ENCODE results near the gene OGFOD1. TPM values are rescaled to one million over a fixed set of nuclear protein-coding genes. Genes with fewer than 3 reads are reported as not detected.

The OGFOD1 gene
- total RNA-seq, 4 donors from 2014 or later: 28.8 to 58.3 (median 32.1) TPM

GRCh38 chr16:56460101-56460500, 8.7 kb downstream of the OGFOD1 start:
- H3K36me3 ChIP-seq: peaks cover 0 to 99% (median 4%) of the 10 kb centered on the region in 3 donors
- no peak for DNase-seq
- no peaks in the 10 kb centered on the region for H3K27me3 ChIP-seq
- H3K4me3 ChIP-seq: no peak overlapping the region
- H3K4me1 ChIP-seq: peaks cover 0 to 10% (median 0%) of the 10 kb centered on the region in 3 donors
- H3K9me3 ChIP-seq: no peaks in the 10 kb centered on the region
- intact Hi-C loops (cut with DNase I): no loop called here
- WGBS, 2 donors: 80 to 92% methylated on average over 2 of the region's 2 CpGs
- TF ChIP-seq CTCF (IDR thresholded peaks at IDR 0.05) (no peak), POLR2A (IDR thresholded peaks at IDR 0.05) (no peak)
- H3K27ac ChIP-seq: no peak overlapping the region

DNA sequence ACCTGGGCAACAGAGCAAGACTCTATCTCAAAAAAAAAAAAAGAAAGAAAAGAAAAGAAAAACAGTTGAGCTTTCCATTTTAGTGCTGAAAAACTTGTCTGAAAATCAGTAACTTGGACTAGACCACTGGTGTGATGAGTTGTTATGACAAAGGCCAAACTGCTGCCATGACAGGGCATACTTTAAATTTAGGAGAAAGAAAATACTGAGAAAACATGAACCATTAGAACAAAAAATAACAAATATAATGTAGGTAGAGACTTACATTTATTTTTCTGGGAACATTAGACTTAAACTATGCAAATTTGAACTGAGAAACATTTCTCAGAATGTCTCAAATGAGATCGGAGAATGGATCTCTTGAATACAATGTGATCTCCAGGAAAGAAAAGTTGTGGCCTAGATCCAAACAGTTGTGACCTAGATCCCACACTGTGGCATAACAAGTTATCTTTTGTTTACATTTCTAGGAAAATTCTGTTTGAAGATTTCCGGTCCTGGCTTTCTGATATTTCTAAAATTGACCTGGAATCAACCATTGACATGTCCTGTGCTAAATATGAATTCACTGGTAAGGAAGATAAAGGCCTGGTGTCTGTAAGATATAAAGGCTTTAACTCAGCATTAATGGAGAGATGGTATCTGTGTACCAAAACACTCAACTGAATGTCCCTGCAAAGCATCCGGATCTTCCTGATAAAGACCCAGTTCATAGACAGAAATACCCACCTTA, 10.9 kb downstream of the OGFOD1 start:
- peaks cover 0 to 99% (median 10%) of the 10 kb centered on the region in 3 donors for H3K36me3 ChIP-seq
- intact Hi-C loops (cut with DNase I): no loop called here
- DNase-seq: no peak
- H3K9me3 ChIP-seq: no peaks in the 10 kb centered on the region
- H3K4me3 ChIP-seq: no peak overlapping the region
- no peaks in the 10 kb centered on the region for H3K27me3 ChIP-seq
- TF ChIP-seq POLR2A (IDR thresholded peaks at IDR 0.05) (no peak), CTCF (IDR thresholded peaks at IDR 0.05) (no peak)
- peaks cover 0 to 22% (median 0%) of the 10 kb centered on the region in 3 donors for H3K4me1 ChIP-seq
- H3K27ac ChIP-seq: no peak overlapping the region
- WGBS, 2 donors: 76 to 83% methylated on average over 3 of the region's 3 CpGs

DNA sequence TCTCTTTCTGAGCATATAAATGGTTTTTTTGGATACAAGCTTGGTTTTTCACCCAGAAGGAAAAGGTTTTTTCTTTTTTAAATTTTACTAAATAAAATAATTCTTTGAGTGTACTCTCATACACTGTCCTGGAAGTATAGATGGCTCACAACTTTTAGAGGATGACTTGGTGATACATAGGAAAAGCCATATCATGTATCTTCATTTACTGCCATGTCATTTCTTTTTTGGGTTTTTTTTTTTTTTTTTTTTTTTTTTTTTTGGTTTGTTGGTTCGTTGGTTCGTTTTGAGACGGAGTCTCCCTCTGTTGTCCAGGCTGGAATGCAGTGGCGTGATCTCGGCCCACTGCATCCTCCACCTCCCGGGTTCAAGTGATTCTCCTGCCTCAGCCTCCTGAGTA, 11.8 kb downstream of the OGFOD1 start:
- peaks cover 0 to 25% (median 0%) of the 10 kb centered on the region in 3 donors for H3K4me1 ChIP-seq
- H3K4me3 ChIP-seq: no peak overlapping the region
- H3K36me3 ChIP-seq: peaks cover 0 to 99% (median 18%) of the 10 kb centered on the region in 3 donors
- 90% methylated on average over 6 of the region's 6 CpGs for WGBS, 2 donors
- no peaks in the 10 kb centered on the region for H3K9me3 ChIP-seq
- no peak overlapping the region for H3K27ac ChIP-seq
- H3K27me3 ChIP-seq: no peaks in the 10 kb centered on the region
- intact Hi-C loops (cut with DNase I): no loop called here
- TF ChIP-seq CTCF (IDR thresholded peaks at IDR 0.05): no peak
- no peak for DNase-seq

GRCh38 chr16:56466344-56466743, 15.0 kb downstream of the OGFOD1 start:
- Histone ChIP-seq H3K9me3 (no peaks in the 10 kb centered on the region), H3K4me1 (peaks cover 0 to 40% (median 4%) of the 10 kb centered on the region in 3 donors), H3K4me3 (no peak overlapping the region), H3K27me3 (no peaks in the 10 kb centered on the region), H3K27ac (peak overlapping the region in 1 of 4 donors; percentile 7), H3K36me3 (peaks cover 0 to 99% (median 28%) of the 10 kb centered on the region in 3 donors)
- DNase-seq: no peak
- 96 to 100% methylated on average over 2 of the region's 2 CpGs for WGBS, 2 donors
- intact Hi-C loops (cut with DNase I): no loop called here
- TF ChIP-seq POLR2A (IDR thresholded peaks at IDR 0.05) (no peak), CTCF (IDR thresholded peaks at IDR 0.05) (no peak)

GRCh38 chr16:56468800-56469199, 17.4 kb downstream of the OGFOD1 start:
- TF ChIP-seq POLR2A (IDR thresholded peaks at IDR 0.05) (no peak), CTCF (IDR thresholded peaks at IDR 0.05) (no peak)
- H3K36me3 ChIP-seq: peaks cover 0 to 100% (median 37%) of the 10 kb centered on the region in 3 donors
- H3K4me3 ChIP-seq: no peak overlapping the region
- no peaks in the 10 kb centered on the region for H3K27me3 ChIP-seq
- DNase-seq: no peak
- peaks cover 0 to 48% (median 4%) of the 10 kb centered on the region in 3 donors for H3K4me1 ChIP-seq
- intact Hi-C loops (cut with DNase I): no loop called here
- H3K27ac ChIP-seq: peak overlapping the region in 2 of 4 donors; percentile 57 to 68
- H3K9me3 ChIP-seq: no peaks in the 10 kb centered on the region
